CD4-positive, alpha-beta T cell (primary cell): ENCODE measurements around the gene TMEM117. TPM values are rescaled to one million over a fixed set of nuclear protein-coding genes. Genes with fewer than 3 reads are reported as not detected.

ENCODE experiments used
- ATAC-seq: fragments of 200-7000 bp; cut with Tn5 transposase; one replicate; pipeline ENCODE4 v1.10.0; 2022; ENCODE audit warnings: mild to moderate bottlenecking; ENCODE audit not compliant: poor library complexity
- CTCF ChIA-PET: fragments of 350-600 bp; sonication (Branson Sonifier 250); formaldehyde crosslinking; loops from one replicate; lab custom pipeline; 2021; ENCODE audit warnings: antibody characterized with exemption, inconsistent platforms; lab: Charles Lee
- POLR2A ChIA-PET: fragments of 350-600 bp; sonication (Branson Sonifier 250); formaldehyde crosslinking; loops from one replicate; lab custom pipeline; 2021; ENCODE audit warnings: antibody characterized with exemption, inconsistent platforms; lab: Charles Lee
- DNase-seq, 14 experiments: peaks; one replicate each; pipeline ENCODE4 v3.0.0-alpha.2; 2013 to 2020; ENCODE audit warnings: mixed read lengths in 2 of 14
- H3K27ac ChIP-seq, 2 donors: one replicate each; pipeline versions ENCODE4 v1.5.1 to v1.7.0; 2013; ENCODE audit warnings: low read length in 2 of 2, low read depth in 1 of 2, mild to moderate bottlenecking in 1 of 2
- H3K27me3 ChIP-seq, 2 experiments: 1 replicate in 1 of 2; 2 replicates in 1 of 2; pipeline versions ENCODE4 v1.6.1 to v1.7.0; 2013; ENCODE audit warnings: low read length in 2 of 2, control low read depth in 1 of 2, mild to moderate bottlenecking in 1 of 2, moderate library complexity in 1 of 2; ENCODE audit not compliant: insufficient read depth in 2 of 2, control insufficient read depth in 1 of 2
- H3K36me3 ChIP-seq: one replicate; pipeline ENCODE4 v1.6.1; 2013; ENCODE audit warnings: low read length, control low read depth; ENCODE audit not compliant: insufficient read depth
- H3K4me1 ChIP-seq: one replicate; pipeline ENCODE4 v1.6.1; 2013; ENCODE audit warnings: low read length, control low read depth; ENCODE audit not compliant: insufficient read depth
- H3K4me3 ChIP-seq: one replicate; pipeline ENCODE4 v1.5.1; 2013; ENCODE audit warnings: mild to moderate bottlenecking, low read length, moderate library complexity
- H3K9me3 ChIP-seq, 2 experiments: 1 replicate in 1 of 2; 2 replicates in 1 of 2; pipeline versions ENCODE4 v1.6.1 to v1.7.0; 2013; ENCODE audit warnings: low read length in 2 of 2, mild to moderate bottlenecking in 2 of 2, control low read depth in 1 of 2, moderate library complexity in 1 of 2; ENCODE audit not compliant: control insufficient read depth in 1 of 2, insufficient read depth in 1 of 2
- H3K27ac Mint-ChIP-seq: one replicate; pipeline ENCODE4 v1.8.0; 2020; ENCODE audit warnings: mixed read lengths
- H3K27me3 Mint-ChIP-seq: one replicate; pipeline ENCODE4 v1.8.0; 2021; ENCODE audit warnings: mixed read lengths
- H3K36me3 Mint-ChIP-seq: one replicate; pipeline ENCODE4 v1.8.0; 2021; ENCODE audit warnings: low read depth, mixed read lengths
- H3K4me1 Mint-ChIP-seq: one replicate; pipeline ENCODE4 v1.8.0; 2021; ENCODE audit warnings: low read depth, mixed read lengths
- H3K4me3 Mint-ChIP-seq: one replicate; pipeline ENCODE4 v1.8.0; 2020; ENCODE audit warnings: mild to moderate bottlenecking, mixed read lengths
- H3K9me3 Mint-ChIP-seq: one replicate; pipeline ENCODE4 v1.8.0; 2020; ENCODE audit warnings: mixed read lengths
- CTCF ChIP-seq: fragments of 200-600 bp; IDR thresholded peaks from one replicate; pipeline ENCODE4 v1.8.0; 2022; ENCODE audit warnings: antibody characterized with exemption, mild to moderate bottlenecking
- intact Hi-C, 2 experiments: fragments of 100-400 bp; cut with DNase I in 1 of 2; cut with micrococcal nuclease in 1 of 2; formaldehyde crosslinking; loops; one replicate each; pipeline versions ENCODE4 v1.15.1 to v1.9.0; 2023 to 2025; cut with DNase I, micrococcal nuclease
- total RNA-seq, 174 experiments: library from RNA in 2 of 174; stranded (reverse) in 2 of 174; gene quantifications; one replicate each; pipeline ENCODE4 v1.2.3 and lab custom pipeline; 2021 to 2026

The TMEM117 gene
- total RNA-seq, 2 experiments from 2014 or later: 3.4 to 4.4 TPM

- Histone ChIP-seq H3K36me3 (no peaks in the 10 kb centered on the region), H3K4me3 (no peak overlapping the region), H3K27me3 (no peaks in the 10 kb centered on the region), H3K4me1 (no peaks in the 10 kb centered on the region), H3K9me3 (no peaks in the 10 kb centered on the region), H3K27ac (no peak overlapping the region)
- CTCF ChIA-PET: interaction anchor here (1.5 kb wide), 1 partner anchor 12 kb away, joined by 3 read pairs; no protein-coding TSS in a partner anchor
- DNase-seq: no peak
- Mint-ChIP-seq H3K36me3 (no peaks in the 10 kb centered on the region), H3K9me3 (no peaks in the 10 kb centered on the region), H3K4me1 (no peaks in the 10 kb centered on the region), H3K27ac (no peak overlapping the region), H3K4me3 (no peak overlapping the region), H3K27me3 (no peaks in the 10 kb centered on the region)
- no peak for TF ChIP-seq CTCF
- intact Hi-C loops: no loop called here
- ATAC-seq: no peak
- POLR2A ChIA-PET: no interaction called here
Observed at GRCh38 chr12:44258246-44258645, 422.4 kb downstream of the TMEM117 start.

GRCh38 chr12:44259890-44260289, 424.0 kb downstream of the TMEM117 start:
- Mint-ChIP-seq H3K4me1 (no peaks in the 10 kb centered on the region), H3K9me3 (no peaks in the 10 kb centered on the region), H3K27ac (no peak overlapping the region), H3K27me3 (no peaks in the 10 kb centered on the region), H3K4me3 (no peak overlapping the region), H3K36me3 (no peaks in the 10 kb centered on the region)
- DNase-seq (no peak), ATAC-seq (no peak)
- Histone ChIP-seq H3K27ac (no peak overlapping the region), H3K4me3 (no peak overlapping the region), H3K27me3 (no peaks in the 10 kb centered on the region), H3K4me1 (no peaks in the 10 kb centered on the region), H3K9me3 (no peaks in the 10 kb centered on the region), H3K36me3 (no peaks in the 10 kb centered on the region)
- CTCF ChIA-PET: no interaction called here
- intact Hi-C loops: no loop called here
- TF ChIP-seq CTCF: no peak
- POLR2A ChIA-PET: no interaction called here

- H3K36me3 Mint-ChIP-seq: no peaks in the 10 kb centered on the region
- POLR2A ChIA-PET: no interaction called here
- CTCF ChIA-PET: no interaction called here
Observed at GRCh38 chr12:44260581-44260980, 424.7 kb downstream of the TMEM117 start.

More at GRCh38 chr12:44260581-44260980, 424.7 kb downstream of the TMEM117 start:
- intact Hi-C loops: no loop called here
- DNase-seq (no peak), ATAC-seq (no peak)
- Mint-ChIP-seq H3K27ac (no peak overlapping the region), H3K27me3 (no peaks in the 10 kb centered on the region), H3K9me3 (no peaks in the 10 kb centered on the region), H3K4me1 (no peaks in the 10 kb centered on the region), H3K4me3 (no peak overlapping the region)
- H3K4me1 ChIP-seq: no peaks in the 10 kb centered on the region
- no peak for TF ChIP-seq CTCF
- H3K9me3 ChIP-seq: no peaks in the 10 kb centered on the region
- H3K27me3 ChIP-seq: no peaks in the 10 kb centered on the region
- no peaks in the 10 kb centered on the region for H3K36me3 ChIP-seq
- H3K27ac ChIP-seq: no peak overlapping the region
- no peak overlapping the region for H3K4me3 ChIP-seq
